Central memory CD4-positive, alpha-beta T cell (primary cell): ENCODE results near the gene MTHFSD.
A peak's percentile ranks its signal among the peaks of the same experiment; 100 is the strongest.

Experiments
- DNase-seq: peaks from one replicate; pipeline ENCODE4 v3.0.0; 2022

Gene MTHFSD

DNA sequence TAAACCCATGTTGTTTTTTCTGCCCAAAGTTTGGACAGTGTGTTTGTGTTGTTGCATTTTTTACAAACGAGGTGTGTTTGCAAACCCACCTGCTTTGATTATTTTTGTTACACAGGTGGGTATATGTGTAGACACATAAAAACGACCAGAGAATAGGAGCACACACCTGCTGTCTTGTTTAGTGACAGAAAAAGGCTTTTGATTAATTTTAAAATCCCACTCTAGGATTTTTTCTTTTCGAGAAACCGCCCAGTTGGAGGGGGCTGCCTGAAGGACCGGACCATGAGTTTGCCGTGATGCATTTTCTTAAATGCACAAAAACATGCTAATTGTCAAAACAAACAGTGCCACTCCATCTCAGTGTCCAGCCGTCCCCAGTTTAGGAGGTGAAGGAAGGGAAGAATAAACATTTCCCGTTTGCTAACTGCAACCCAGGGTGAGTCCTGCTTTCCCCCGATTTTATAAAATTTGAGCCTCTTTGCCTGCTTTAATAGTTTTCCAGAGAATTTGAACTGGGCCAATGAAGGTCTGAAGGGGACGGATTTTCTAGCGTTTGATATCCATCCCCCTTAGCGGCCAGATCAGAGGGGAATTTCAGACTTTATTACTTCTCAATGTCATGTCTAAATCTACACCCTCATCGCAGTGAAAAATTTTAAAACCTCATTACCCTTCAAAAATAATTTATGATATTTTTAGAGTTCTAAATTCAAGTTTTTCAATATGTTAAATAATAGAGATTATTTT, 14.8 kb upstream of the MTHFSD start:
- DNase-seq: no peak

DNA sequence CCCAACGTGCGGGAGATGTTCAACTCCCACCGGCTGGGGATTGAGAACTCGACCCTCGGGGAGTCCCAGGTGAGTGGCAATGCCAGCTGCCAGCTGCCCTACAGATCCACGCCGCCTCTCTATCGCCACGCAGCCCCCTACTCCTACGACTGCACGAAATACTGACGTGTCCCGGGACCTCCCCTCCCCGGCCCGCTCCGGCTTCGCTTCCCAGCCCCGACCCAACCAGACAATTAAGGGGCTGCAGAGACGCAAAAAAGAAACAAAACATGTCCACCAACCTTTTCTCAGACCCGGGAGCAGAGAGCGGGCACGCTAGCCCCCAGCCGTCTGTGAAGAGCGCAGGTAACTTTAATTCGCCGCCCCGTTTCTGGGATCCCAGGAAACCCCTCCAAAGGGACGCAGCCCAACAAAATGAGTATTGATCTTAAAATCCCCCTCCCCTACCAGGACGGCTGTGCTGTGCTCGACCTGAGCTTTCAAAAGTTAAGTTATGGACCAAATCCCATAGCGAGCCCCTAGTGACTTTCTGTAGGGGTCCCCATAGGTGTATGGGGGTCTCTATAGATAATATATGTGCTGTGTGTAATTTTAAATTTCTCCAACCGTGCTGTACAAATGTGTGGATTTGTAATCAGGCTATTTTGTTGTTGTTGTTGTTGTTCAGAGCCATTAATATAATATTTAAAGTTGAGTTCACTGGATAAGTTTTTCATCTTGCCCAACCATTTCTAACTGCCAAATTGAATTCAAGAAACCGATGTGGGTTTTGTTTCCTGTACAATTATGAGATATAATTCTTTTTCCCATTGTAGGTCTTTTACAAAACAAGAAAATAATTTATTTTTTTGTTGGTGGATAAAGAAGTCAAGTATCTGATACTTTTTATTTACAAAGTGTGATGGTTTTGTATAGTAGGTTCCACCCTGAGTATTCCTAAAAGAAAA, 13.9 kb upstream of the MTHFSD start:
- no peak for DNase-seq

DNA sequence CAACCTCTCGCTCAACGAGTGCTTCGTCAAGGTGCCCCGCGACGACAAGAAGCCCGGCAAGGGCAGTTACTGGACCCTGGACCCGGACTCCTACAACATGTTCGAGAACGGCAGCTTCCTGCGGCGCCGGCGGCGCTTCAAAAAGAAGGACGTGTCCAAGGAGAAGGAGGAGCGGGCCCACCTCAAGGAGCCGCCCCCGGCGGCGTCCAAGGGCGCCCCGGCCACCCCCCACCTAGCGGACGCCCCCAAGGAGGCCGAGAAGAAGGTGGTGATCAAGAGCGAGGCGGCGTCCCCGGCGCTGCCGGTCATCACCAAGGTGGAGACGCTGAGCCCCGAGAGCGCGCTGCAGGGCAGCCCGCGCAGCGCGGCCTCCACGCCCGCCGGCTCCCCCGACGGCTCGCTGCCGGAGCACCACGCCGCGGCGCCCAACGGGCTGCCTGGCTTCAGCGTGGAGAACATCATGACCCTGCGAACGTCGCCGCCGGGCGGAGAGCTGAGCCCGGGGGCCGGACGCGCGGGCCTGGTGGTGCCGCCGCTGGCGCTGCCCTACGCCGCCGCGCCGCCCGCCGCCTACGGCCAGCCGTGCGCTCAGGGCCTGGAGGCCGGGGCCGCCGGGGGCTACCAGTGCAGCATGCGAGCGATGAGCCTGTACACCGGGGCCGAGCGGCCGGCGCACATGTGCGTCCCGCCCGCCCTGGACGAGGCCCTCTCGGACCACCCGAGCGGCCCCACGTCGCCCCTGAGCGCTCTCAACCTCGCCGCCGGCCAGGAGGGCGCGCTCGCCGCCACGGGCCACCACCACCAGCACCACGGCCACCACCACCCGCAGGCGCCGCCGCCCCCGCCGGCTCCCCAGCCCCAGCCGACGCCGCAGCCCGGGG, 12.9 kb upstream of the MTHFSD start:
- no peak for DNase-seq

DNA sequence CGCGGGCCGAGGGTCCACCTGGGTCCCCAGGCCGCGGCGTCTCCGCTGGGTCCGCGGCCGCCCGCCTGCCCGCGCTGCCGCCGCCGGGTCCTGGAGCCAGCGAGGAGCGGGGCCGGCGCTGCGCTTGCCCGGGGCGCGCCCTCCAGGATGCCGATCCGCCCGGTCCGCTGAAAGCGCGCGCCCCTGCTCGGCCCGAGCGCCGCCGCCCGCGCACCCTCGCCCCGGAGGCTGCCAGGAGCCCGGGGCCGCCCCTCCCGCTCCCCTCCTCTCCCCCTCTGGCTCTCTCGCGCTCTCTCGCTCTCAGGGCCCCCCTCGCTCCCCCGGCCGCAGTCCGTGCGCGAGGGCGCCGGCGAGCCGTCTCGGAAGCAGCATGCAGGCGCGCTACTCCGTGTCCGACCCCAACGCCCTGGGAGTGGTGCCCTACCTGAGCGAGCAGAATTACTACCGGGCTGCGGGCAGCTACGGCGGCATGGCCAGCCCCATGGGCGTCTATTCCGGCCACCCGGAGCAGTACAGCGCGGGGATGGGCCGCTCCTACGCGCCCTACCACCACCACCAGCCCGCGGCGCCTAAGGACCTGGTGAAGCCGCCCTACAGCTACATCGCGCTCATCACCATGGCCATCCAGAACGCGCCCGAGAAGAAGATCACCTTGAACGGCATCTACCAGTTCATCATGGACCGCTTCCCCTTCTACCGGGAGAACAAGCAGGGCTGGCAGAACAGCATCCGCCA, 12.1 kb upstream of the MTHFSD start:
- DNase-seq: no peak

DNA sequence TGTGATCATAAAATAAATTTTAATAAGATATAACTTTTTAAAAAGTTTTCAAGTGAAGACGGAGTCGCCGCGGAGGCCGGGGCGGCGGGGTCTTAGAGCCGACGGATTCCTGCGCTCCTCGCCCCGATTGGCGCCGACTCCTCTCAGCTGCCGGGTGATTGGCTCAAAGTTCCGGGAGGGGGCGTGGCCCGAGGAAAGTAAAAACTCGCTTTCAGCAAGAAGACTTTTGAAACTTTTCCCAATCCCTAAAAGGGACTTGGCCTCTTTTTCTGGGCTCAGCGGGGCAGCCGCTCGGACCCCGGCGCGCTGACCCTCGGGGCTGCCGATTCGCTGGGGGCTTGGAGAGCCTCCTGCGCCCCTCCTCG, 11.5 kb upstream of the MTHFSD start, which contains the start of gene FOXC2:
Gene FOXC2 (plus strand): TSS at position 229 of the 365 bp plus-strand sequence. CDS start 507 bp downstream, outside the sequence.
- DNase-seq: peak; percentile 25

DNA sequence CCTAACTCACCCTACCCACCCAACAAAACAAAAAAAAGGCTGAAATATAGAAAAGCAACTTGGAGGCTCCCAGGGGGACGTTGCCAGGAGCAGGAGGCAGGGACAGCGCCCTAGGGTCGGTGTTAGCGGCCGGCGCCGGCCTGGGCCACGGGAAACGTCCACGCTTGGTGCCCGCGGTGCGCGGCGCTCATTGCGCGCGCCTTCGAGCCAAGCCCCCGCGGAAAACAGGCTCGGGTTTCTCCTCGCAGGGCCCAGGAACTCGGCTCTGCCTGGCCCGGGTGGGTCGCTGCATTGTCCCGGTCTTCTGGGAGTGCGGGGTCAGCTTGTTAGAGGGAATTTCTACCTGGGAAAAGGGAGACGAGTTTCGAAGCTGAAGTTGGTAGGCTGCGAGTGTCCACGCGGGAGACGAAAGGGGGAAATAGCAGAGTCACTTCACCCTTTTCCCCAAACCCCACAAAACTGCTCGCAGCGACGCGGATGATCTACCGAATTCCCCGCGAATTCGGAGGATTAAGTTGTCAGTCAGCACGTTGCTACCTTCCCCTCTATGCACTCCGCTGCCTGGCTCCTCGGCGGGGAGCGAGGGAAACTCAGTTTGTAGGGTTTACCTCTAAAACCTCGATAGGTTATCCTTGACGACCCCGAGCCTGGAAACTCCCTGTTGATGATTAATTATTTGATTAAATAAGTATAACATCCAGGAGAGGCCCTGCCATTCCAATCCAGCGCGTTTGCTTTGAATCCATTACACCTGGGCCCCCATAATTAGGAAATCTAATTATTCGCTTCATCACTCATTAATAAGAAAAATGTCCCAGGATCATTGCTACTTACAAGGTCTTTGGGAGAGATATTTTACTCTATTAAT, 10.8 kb upstream of the MTHFSD start:
- no peak for DNase-seq

DNA sequence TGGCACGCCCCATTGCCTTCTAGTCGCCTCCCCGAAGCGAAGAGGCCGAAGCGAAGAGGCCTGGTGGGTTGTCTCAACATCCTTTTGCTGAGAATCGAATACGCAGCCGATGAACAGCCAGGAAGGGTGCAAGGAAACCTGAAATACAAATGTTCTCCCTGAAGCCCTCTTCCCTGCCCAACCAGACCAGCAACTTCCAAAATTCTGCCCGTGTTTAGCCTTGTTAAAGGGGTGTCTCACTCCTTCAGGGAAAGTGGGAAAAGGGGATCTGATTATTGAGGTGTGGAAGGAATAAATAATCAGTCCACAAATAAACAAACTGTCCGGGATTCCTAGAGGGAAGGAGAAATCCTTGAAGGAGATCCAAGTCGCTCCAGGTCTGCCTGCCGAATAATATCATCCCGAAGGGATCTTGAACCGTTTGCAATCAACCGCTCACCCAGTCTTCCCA, 10.2 kb upstream of the MTHFSD start:
- no peak for DNase-seq

DNA sequence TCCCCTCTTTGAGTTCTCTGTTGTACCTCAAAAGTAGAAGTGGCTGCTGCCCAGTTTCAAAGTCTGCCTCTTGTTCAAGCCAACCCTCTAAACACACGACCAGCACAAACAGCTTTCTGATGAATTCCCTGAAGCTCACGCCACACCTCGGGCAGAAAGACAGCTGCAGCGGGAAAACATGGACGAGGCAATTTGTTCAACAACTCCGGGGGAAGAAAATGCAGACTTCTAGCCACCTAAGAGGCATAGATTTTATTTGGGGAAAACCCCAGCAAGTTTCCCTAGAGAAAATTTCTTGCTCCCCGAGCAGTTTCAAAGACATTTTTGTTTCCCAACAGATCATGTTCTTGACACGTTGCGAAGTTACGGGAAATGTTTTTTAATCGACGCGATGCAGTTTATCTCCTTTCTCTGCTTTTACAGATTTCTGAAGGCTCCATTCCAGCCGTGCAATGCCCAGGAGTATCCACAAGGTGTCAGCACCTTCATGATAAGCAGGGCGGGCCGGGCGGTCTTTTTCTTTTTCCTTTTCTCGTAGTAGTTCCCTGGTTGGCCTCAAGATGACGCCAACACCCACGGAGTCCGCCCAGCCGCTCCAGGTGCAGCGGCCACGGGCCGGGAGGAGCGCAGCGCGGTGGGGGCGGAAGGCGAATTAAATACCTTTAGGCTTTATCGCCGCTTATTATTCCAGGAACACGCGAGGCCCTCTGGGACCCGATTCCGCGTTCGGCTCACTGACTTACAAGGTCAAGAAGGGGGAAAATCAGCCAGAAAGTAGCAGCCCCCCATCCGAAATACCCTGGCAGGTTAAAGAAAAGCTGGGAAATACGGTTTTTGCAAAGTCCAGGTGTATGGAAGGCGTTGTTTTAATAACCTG, 8.7 kb upstream of the MTHFSD start:
- peak; percentile 79 for DNase-seq

DNA sequence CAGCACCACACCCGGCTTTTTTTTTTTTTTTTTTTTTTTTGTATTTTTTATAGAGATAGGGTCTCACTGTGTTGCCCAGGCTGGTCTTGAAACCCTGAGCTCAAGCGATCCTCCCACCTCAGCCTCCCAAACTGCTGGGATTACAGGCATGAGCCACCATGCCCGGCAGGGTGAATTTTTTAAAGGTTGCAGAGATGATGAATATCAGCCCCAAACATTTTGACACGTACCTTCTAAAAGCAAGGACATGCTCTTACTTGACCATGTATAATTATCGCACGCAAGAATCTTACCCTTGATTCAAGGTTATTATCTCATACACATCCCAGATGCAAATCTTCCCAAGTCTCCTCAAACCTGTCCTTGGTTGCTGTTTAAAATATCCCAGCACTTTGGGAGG, 7.3 kb upstream of the MTHFSD start:
- no peak for DNase-seq

DNA sequence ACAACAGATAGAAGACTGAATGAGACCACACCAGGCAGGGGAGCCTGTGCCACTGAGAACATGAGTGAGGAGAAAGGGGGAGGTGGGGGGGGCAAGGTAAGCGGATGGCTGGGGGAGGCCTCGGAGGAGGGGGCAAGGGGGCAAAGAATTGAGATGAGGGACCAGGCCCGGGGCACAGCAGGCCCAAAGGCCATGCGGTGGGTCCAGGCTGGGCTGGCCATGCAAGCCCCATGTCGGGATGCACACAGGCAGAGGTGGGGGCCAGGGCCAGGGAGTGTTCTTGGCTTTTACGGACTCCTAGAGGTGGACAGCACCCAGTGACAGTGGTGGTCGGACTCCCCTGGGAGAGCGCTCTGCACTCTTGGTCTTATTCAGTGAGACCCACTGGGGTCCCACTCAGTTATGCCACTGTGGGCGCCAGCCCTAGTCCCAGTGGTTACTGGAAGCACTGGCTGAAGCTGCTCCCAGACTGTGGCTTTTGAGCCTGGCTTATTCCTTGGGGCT, 4.8 kb upstream of the MTHFSD start:
- no peak for DNase-seq

DNA sequence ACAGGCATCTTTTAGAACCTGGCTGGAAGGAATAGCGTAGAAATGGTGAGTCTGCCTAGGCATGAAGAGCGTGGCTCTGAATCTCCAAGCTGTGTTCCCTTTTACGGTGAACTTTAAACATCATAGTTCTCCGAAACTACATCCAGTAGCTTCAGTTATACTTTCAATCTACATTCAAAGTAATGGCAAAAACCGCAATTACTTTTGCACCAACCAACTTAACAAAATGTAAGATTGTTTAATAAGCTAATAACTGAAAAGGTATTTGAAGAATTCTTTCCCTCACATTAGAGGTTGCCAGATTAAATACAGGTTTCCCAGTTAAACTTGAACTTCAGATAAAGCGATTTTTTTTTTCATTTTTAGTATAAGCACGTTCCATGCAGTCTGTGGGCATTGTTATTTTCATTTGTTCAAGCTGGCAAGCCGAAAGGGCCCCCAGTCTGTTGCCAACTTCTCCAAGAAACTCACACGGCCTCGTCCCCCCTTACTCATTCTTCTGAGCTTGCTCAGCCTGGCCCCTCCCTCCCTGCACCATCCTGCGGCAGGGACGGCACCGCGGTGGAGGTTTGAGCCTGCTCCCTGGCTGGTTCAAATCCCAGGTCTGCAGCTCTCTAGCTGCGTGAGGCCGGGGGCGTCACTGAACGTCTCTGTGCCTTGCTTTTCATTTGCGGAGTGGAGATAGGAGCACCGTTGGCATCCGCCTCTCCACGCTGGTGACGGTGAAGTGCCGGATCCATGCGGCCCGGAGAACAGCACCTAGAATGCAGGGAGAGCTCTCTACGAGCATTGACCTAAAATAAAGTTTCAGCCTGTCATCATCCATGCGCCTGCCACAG, 3.5 kb upstream of the MTHFSD start:
- no peak for DNase-seq

DNA sequence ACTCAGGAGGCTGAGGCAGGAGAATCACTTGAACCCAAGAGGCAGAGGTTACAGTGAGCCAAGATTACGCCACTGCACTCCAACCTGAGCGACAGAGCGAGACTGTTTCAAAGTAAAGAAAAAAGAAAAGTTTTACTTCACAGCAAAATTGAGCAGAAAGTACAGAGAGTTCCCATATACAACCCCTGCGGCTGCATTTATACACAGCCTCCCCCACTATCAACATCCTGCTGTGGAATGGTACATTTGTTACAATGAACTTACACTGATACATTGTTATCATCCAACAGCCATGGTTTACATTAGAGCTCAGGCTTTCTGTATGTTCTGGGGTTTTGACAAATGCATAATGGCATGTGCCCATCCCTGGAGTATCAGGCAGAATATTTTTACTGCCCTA, 2.6 kb upstream of the MTHFSD start:
- DNase-seq: no peak

DNA sequence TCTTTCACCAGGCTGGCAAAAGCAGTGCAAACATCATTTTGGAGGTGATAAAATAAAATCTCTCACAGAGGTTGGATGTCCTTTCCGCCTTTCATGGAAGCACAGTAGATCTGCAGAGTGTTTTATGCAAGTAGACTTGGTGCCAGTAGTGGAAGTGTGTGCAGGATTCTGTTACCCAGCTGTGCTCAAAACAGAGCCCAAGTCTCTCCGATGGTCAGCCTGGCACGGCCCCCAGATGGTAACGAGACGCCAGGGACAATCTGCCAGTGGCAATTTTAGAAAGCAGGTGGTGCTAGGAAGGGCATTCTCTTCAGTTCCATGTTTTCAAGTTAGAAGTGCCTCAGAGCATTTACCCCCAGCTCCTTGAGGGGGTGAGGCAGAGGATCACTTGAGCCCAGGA, 1.5 kb upstream of the MTHFSD start:
- no peak for DNase-seq

DNA sequence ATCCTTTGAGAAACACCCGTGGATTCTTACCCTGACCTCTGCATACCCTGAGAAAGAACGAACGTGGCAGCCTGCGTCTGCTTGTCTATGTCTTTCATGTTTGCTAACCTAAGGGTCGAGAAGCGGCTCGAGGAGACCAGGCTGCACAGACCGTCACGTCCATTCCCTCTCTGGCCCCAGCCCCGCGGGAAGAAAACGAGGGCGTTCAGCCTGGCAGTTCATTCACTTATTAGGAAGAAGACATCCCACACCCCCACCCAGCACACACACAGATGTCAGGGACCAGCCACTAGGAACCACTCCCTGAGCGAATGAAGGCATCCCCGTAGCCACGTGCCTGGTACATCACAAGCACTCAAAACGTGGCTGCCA, 655 bp upstream of the MTHFSD start:
- no peak for DNase-seq

DNA sequence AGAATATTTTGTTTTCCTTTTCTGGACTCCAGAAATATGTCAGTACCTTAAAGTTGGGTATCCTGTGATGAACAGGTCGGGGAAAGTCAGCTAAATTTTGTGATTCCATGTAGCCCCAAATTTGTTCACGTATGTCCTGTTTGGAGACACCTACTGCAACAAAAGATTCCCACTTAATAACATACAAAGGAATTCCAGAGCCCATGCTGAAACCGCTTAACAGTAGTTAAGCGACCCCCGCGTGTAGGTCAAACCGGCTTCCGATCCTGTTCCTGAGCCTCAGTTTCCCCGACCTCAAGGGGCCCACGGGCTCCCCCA, 477 bp downstream of the MTHFSD start:
- DNase-seq: no peak

DNA sequence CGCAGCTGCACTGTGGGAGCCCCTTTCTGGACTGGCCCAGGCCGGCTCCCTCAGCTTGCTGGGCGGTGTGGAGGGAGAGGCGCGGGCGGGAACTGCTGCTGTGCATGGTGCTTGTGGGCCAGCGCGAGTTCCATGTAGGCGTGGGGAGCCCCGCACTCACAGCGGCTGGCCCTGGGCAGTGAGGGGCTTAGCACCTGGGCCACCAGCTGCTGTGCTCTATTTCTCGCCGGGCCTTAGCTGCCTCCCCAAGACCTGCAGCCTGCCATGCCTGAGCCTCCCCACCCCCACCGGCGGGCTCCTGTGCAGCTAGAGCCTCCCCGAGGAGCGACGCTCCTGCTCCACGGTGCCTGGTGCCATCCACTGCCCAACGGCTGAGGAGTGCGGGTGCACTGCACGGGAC, 1.7 kb downstream of the MTHFSD start:
- DNase-seq: no peak

DNA sequence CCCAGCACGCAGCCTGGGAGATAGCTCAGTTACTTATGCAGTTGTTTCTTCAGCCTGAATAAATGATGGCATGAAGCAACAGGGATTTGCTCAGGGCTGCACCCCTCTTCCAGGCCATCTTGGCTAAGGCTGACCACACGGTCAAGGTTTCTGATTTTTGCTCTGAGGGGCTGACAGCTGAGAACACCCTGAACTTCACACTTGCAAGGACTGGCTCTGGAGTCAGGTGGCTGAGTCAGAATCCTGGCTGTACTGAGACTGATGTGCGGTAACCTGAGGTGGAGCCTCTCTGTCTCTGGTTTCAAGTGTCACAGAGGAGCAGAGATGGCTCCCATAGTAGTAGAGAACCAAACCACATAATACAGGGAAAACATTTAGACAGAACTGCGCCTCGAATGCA, 4.8 kb downstream of the MTHFSD start:
- no peak for DNase-seq

DNA sequence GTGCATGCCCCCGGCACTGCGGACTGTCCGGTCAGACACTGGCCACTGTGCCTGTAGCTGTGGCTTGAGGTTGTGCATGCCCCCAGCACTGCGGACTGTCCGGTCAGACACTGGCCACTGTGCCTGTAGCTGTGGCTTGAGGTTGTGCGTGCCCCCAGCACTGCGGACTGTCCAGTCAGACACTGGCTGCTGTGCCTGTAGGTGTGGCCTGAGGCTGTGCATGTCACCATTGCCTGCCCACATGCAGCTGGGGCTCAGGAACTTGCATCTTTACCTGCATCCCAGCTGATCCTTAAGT, 5.2 kb downstream of the MTHFSD start:
- DNase-seq: no peak
